Esophagus mucosa (tissue), 1 donor: ENCODE data around the gene CCNJL. TPM values are rescaled to one million over a fixed set of nuclear protein-coding genes. Genes with fewer than 3 reads are reported as not detected.
"Not testable (repeated sequence)": the region's sequence is repeated elsewhere in the genome, so short reads cannot be mapped to it uniquely, and the experiment has no call there.

Source experiments
- ATAC-seq: fragments of 200-7000 bp; cut with Tn5 transposase; one replicate; pipeline ENCODE4 v1.9.1; 2020
- total RNA-seq: library from RNA; stranded (reverse); gene quantifications from one replicate; pipeline ENCODE4 v1.2.4, GENCODE V29; 2023
- donor health status: DM: yes; HTN: yes; CAD: no.

The CCNJL gene
- total RNA-seq, 1 donor from 2014 or later = 2.6 TPM

- peak; percentile 35 for ATAC-seq
Observed at GRCh38 chr5:160260881-160261815, 51.2 kb downstream of the CCNJL start.

GRCh38 chr5:160260006-160260775 is 52.2 kb downstream of the CCNJL start:
- no peak for ATAC-seq

- ATAC-seq = no peak
Observed at GRCh38 chr5:160259341-160259740, 53.0 kb downstream of the CCNJL start.

GRCh38 chr5:160254706-160255105 is 57.7 kb downstream of the CCNJL start:
- ATAC-seq = no peak

- ATAC-seq = no peak
Observed at GRCh38 chr5:160253441-160253840, 58.9 kb downstream of the CCNJL start.

- ATAC-seq = no peak
Observed at GRCh38 chr5:160252916-160253315, 59.4 kb downstream of the CCNJL start.

- no peak for ATAC-seq
Observed at GRCh38 chr5:160251406-160252155, 60.8 kb downstream of the CCNJL start.

- ATAC-seq = no peak
Observed at GRCh38 chr5:160250826-160251225, 61.5 kb downstream of the CCNJL start.

GRCh38 chr5:160250226-160250625 is 62.1 kb downstream of the CCNJL start:
- ATAC-seq = no peak

- not testable (repeated sequence) for ATAC-seq
Observed at GRCh38 chr5:160249570-160249969, 62.8 kb downstream of the CCNJL start.

- no peak for ATAC-seq
Observed at GRCh38 chr5:160245506-160246086, 66.8 kb downstream of the CCNJL start.

GRCh38 chr5:160242145-160242544 is 70.2 kb downstream of the CCNJL start:
- ATAC-seq = peak; percentile 56

GRCh38 chr5:160240350-160240749 is 72.0 kb downstream of the CCNJL start:
- no peak for ATAC-seq

- ATAC-seq = no peak
Observed at GRCh38 chr5:160237571-160238093, 74.7 kb downstream of the CCNJL start.

- ATAC-seq = no peak
Observed at GRCh38 chr5:160235731-160236130, 76.6 kb downstream of the CCNJL start.

GRCh38 chr5:160233215-160233614 is 79.1 kb downstream of the CCNJL start:
- peak; percentile 45 for ATAC-seq

GRCh38 chr5:160231783-160232342 is 80.5 kb downstream of the CCNJL start:
- peak; percentile 45 for ATAC-seq

- ATAC-seq = peak; percentile 91
Observed at GRCh38 chr5:160230686-160231527, 81.5 kb downstream of the CCNJL start.

GRCh38 chr5:160229190-160229742 is 83.1 kb downstream of the CCNJL start, which contains the start of gene FABP6:
Gene FABP6 (plus strand): TSS chr5:160229506. CDS start chr5:160229558, 52 bp downstream.
- ATAC-seq = no peak

GRCh38 chr5:160227012-160227411 is 85.4 kb downstream of the CCNJL start:
- no peak for ATAC-seq
